HG03196 (cell line): ENCODE data around the gene PPP1R13L.
A peak's percentile ranks its signal among the peaks of the same experiment; 100 is the strongest.

ENCODE experiments used
- ATAC-seq: cut with Tn5 transposase; IDR thresholded peaks from one replicate; pipeline ENCODE4 v1.9.1; 2021; ENCODE audit not compliant: unreplicated experiment

The PPP1R13L gene, protein sequence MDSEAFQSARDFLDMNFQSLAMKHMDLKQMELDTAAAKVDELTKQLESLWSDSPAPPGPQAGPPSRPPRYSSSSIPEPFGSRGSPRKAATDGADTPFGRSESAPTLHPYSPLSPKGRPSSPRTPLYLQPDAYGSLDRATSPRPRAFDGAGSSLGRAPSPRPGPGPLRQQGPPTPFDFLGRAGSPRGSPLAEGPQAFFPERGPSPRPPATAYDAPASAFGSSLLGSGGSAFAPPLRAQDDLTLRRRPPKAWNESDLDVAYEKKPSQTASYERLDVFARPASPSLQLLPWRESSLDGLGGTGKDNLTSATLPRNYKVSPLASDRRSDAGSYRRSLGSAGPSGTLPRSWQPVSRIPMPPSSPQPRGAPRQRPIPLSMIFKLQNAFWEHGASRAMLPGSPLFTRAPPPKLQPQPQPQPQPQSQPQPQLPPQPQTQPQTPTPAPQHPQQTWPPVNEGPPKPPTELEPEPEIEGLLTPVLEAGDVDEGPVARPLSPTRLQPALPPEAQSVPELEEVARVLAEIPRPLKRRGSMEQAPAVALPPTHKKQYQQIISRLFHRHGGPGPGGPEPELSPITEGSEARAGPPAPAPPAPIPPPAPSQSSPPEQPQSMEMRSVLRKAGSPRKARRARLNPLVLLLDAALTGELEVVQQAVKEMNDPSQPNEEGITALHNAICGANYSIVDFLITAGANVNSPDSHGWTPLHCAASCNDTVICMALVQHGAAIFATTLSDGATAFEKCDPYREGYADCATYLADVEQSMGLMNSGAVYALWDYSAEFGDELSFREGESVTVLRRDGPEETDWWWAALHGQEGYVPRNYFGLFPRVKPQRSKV

DNA sequence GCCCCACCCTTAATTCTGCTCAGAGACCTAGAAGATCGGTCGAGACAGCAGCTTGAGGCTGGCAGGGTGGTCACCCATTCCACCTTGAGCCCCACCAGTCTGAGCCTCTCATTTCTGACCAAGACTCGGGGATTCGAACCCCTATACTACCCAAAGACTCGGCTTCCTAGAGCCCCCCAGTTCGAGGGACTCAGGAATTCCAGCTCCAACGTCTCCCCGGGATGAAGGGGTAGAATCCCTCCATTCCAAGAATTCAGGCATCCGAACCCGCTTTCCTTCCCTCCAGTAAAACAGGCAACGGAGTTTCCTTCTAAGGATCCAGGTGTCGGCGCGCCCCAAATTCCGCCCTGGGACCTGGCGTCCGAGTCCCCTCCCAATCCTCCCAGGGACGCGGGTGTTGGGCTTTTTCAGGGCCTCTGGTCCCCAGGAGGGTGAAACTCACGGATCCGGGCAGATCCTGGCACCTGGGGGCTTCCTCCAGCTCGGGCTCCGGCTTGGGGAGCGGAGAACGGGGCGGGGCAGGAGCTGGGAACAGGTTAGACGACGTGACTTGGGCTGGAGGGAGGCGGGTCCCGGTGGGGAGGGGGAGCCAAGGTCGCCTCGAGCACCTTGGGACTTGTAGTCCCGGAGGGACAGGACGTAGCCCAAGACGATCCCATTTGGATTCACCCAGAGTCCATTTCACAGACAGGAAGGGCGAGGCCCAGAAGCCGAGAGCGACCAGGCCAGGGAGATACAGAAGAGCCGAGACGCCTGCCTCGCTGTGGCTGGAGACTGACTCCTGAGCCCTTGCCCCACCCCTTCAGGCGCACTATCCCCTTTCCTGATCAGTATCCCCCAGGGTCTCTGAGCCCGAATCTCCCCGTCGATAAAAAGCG lies at the start of gene PPP1R13L:
TSS of gene PPP1R13L (minus strand) at position 513 of the 878 bp plus-strand sequence. CDS start 6,751 bp downstream, outside the sequence.
- ATAC-seq, result peak; percentile 24

DNA sequence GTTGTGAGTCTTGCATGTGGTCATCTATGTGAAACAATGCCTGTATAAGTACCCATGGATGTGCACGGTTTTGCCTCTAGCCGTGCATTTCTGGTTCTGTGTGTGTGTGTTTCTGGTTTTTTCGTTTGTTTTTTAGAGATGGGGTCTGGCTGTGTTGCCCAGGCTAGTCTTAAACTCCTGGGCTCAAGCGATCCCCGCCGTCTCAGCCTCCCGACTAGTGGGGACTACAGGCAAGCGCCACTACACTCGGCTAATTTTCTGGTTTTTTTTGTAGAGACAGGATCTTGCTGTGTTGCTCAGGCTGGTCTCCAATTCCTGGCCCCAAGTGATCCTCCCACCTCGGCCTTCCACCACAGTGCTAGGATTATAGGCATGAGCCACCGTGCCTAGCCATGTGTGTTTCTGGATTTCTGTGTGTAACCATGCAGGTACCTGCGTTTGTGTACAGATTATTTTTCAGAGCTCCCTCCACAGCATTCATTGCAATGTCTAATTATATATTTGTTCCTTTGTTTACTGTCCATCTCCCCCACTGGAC lies 47.0 kb upstream of the PPP1R13L start:
- no peak for ATAC-seq

DNA sequence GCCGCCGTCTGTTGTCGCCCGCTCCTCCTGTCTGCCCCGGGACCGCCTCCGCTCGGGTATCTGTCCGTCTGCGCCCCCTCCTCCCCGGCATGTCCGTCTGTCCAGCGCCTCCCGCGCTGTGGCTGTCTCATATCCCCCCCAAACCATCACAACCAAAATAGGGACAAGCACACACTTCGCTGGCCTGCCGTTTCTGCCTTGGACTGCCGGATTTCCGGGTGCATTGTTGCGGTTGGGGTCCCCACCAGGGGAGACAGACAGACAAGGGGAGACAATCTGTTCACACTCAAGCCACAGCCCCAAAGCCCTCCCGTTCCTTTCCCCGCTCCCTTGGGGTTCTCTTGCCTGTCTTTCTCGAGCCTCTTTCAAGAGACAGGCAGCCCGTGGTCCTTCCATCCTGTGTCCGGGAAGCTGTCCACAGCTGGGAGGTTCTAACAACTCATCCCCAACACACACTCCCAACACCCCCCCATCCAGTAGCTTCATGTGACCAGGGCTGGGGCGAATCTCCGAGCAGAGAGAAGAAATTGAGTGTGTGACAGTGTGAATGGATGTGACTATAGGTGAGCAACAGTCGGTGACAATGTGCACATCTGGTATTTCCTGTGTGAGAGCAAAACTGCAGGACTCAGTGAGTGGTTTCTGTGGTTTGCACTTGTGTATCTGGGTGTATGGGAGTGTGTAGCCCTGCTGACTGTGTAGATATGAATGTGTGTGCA lies 46.4 kb upstream of the PPP1R13L start:
- no peak for ATAC-seq

DNA sequence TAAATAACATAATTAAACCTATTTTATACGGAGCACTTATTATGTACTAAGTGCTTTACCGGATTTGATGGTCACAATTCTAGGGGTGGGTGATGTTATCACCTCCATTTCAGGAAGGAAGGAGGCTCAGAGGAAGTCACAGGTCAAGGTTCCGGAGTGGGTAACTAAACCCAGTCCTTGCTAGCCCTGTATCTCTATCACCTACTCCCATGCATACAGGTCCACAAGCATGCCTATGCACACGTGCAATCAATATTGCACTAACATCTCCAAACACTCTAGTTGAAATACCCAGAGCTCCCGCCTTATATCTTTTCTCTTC lies 45.1 kb upstream of the PPP1R13L start:
- no peak for ATAC-seq

DNA sequence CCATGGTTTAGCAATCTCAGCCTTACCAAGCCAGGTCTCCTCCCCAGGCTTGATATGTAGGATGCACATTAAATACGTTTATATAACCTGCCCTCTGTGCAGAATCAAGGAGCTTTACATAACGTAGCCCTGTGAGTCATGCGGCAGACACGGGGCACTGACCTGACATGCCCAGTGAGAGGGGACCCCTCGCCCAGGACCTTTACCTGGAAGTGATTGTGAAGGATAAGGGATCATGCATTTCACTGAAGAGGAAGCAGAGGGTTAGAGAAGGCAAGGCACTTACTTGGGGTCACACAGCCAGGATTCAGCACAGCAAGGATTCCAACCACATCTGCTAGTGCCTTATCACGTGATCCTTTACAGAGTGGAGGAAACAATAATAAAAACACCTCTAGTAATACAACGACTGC lies 44.0 kb upstream of the PPP1R13L start:
- no peak for ATAC-seq

DNA sequence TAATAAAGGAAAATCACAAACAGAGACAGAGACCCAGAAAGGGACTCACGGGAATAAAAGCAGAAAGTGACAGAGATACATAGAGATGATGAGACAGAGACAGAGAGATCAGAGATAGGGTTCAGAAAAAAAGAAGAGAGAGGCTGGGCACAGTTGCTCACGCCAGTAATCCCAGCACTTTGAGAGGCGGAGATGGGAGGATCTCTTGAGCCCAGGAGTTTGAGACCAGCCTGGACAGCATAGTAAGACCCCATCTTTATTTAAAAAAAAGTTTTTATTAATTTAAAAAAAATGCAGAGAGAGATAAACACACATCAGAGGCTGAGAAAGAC lies 43.5 kb upstream of the PPP1R13L start:
- ATAC-seq, result no peak

DNA sequence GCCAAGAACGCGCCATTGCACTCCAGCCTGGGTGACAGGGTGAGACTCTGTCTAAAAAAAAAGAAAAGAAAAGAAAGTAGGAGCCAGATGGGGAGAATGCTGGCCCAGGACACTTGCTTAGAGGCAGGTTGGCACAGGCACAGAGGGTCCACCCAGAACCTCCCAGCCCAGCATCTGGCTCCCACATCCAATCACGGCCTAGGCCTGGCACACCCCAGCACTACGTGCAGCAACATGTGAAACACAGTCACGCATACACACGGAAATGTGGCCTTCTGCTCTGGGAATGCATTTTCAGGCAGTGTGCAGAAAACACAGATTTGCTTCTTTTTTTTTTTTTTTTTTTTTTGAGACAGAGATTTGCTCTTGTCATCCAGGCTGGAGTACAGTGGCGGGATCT lies 42.1 kb upstream of the PPP1R13L start:
- ATAC-seq, result no peak

DNA sequence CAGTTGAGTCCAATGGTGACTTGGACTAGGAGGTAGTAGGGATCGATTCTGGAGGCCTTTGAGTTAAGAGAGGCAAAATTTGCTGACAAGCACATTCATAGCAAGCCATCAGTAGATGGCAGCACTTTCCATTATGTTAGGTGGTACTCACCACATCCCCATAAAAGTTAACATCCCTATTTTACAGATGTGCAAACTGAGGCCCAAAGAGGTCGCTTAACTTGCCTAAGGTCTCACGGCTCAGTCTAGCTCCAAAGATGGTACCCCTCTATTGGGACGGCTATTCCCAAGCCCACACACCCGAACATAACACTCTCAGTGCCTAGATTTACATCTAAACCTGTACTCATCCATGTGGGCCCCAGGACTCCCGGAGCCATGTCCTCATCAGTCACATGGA lies 41.4 kb upstream of the PPP1R13L start:
- ATAC-seq, result no peak

DNA sequence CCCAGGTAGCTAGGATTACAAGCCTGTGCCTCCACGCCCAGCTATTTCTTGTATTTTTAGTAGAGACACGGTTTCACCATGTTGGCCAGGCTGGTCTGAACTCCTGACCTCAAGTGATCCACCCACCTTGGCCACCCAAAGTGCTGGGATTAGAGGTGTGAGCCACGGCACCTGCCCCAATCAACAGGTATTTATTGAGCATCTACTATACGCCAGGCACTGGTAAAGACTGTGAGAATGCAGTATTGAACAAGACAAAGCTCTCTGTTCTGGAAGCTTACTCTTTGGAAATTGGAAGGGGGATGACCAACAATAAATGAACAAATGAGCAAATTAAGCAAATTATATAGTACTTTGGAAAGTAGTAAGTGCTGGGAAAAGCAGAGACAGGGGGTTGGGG lies 40.3 kb upstream of the PPP1R13L start:
- ATAC-seq, result no peak

DNA sequence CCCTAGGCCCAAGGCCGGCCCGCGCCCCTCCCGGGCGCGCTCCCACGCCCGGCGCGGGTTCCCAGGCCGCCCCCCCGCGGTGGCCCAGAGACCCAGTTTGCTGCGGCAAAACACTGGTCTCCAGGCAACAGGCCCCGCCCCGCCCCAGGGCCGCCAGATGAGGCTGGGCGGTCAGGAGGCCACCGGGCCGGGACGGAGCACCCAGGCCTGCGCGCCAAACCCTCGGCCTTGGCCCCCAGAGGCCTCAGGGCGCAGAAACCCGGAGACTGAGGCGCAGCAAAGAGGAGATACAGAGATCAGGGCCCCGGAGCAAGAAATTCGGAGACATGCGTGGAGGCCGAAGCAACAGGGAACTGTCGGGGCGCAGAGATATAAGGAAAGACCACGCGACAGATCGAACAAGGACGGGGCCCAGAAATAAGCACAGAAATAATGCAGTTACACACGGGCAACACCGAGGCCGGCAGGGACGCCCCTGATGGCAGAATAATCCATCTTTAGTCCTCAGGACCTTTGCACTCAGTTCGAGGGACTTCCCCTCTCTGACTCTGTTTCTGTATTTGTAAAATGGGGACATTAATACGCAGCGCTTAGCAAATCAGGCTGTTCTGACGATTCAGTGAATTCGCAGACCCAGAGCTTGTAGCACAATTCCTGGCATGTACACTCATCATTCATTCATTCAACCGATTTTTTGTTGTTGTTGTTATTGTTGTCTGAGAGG lies 39.6 kb upstream of the PPP1R13L start:
- peak; percentile 45 for ATAC-seq

DNA sequence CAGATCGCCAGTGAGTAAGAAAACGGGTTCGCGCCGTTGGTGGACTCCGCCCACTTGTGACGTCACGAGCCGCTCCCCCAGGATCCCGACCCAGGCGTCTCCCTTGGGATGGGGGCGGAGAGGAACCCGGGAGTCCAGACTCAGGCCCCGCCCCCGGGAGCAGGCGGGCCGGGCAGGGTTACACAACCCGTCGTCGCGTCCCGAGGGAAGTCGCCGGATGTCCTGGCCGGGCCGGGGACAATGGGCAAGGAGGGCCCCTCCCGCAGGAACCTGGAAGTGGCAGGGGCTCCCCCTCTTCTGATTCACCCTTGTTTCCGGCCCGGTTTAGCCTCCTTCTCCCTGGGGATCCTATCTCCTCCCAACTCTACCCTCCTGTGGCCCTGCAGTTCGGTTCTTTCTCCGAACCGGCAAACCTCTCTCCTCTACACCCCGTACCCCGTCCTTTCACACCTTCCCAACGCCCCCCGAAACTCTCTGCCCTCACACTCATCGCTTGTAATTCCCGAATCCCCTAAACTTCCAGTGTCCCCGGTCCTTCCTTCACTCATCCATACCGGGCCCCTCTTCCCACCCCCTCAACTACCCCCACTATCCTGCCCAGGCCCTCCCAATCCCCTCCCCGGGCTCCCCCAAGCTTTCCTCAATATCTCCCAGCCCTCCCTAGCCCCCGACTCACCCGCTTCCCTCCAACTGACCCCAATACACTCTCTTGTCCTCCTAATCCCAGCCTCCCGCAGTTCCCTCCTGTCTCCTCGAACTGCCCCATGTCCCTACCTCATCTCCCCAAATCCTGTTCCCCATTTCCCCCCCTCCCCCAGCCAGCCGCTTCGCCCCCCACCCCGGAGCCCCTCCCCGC lies 38.8 kb upstream of the PPP1R13L start:
- ATAC-seq, result peak; percentile 26

DNA sequence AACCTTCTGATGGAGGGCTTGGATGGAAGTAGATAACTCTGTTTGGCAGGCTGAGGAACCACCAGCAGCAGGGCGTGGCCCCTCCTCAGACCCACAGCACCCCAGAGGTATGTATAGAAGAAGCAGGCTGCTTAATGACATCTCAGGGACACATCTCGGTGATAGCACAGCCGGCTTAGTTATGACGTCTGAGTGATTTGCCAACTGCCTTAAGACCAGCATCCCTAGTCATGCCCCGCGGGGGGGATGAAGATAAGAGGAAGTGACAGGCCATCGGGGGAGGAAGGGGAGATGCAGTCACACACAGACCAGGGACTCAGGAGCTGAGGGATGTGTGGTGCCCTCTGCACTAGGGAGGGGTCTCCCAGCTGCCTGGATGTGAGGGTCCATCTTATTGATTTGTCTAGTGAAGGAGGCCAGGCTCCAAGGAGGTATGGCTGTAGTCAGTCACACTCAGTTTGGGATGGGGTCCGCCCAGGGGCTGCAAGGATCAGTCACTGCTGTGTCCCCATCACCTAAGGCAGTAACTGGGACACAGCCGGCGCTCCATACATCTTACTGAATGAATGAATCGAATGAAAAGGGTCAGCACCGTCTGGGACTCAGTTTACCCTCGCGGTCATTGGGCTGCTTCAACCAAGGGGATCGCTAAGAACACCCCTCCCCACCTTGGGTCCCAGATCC lies 38.1 kb upstream of the PPP1R13L start:
- ATAC-seq, result no peak

DNA sequence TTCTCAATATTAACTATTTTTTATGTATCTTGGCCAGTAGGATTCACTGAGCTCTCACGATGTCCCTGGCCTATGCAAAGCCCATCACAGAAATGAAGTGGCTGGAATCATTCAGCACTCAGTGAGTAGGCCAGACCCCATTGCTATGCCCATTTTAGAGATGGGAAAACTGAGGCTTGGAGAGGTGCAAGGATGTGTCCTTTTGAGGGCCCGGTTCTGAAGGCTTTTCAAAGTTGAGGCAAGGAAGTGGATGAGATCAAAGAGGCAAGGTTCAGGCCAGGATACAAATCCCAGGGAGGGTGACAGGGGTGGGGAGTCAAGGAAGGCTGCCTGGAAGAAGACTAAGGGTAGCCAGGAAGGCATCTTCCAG lies 37.5 kb upstream of the PPP1R13L start:
- no peak for ATAC-seq

DNA sequence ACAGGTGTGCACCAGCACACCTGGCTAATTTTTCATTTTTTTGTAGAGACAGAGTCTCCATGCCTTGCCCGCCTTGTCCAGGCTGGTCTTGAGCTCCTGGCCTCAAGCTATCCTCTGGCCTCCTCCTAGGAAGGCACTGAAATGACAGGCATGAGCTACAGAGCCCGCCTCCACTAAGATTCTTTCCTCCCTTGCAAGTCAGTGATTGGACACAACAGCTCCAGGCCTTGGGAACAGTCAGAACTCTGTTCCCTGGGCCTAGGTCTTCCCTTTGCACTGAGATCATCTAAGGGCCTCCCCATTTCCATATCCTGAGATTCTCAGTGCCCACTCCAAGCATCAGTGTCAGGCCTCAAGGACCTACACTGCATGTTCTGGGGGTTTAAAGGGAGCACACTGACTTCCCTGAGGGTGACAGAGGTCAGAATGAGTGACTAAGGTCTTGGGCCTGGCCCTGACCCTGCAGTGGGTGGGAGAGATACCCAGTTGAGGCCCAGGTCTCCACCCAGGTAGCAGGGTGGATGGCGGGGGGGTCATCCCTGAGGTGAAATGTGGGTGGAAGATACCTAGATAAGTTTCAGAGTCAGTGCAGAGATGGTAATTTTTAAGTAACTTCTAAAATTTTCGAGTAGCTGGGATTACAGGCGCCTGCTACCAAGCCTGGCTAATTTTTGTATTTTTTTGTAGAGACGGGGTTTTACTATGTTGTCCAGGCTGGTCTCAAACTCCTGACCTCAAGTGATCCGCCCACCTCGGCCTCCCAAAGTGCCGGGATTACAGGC lies 36.2 kb upstream of the PPP1R13L start:
- no peak for ATAC-seq

DNA sequence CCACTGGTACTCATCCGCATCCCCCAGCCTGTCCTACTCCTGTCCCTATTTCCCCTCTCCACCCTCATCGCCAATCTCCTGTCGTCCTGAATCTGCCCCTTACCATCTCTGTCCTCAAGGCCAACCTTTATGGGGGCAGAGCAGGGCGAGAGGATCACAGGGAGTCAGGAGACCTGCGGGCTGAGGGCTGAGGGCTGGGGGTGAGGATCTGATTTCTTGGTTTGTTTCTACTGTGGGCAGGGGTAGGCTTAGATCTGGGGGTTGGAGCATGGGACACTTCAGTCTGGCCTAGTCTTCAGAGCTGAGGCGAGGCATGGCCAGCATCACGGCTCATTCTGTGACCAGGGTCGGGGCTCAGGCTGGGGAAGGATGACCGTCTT lies 35.4 kb upstream of the PPP1R13L start:
- ATAC-seq, result no peak

DNA sequence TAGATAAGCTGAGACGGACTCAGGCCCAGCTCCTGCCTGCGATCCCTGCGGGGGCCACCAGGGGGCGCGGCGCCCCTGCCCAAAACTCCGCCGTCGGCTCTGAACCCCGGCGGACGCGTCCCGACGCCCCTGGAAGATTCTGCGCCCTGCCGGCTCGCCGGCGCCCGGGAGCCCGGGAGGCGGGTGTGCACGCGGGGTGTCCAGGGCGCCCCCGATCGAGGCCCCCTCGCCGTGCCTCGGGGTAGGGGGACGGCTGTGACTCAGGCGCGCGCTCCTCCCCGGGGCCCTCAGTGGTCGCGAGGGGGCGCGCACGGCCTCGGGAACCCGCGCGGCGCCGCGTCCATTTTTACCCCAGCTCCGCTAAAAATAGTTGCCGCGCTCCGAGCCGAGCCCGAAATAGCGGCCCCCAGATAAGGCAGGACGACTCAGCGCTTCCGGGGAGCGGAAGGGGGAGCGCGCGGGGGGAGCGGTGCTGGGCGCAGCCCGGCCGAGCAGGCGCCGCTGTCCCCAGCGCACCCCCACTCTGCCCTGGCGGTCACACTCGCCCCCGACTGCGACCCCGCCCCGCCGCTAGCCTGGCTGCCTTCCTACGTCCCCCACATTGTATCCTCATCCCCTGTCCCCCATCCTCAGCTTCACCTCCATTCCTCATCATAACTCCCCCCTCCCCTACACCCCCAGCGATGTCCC lies 34.8 kb upstream of the PPP1R13L start:
- peak; percentile 53 for ATAC-seq

DNA sequence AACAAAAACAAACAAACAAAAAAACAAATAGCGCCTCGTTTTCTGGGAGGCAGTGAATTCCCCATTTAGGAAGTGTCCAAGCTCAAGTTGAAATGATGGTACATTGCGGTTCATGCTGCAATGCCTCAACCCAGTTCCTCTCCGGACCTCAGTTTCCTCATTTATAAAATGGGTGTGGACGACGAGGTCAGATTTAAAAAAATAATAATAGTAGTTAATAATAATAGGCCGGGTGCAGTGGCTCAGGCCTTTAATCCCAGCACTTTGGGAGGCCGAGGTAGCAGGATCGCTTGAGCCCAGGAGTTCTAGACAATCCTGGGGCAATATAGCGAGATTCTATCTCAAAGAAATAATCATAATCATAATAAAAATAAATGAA lies 34.3 kb upstream of the PPP1R13L start:
- no peak for ATAC-seq
